RPMI8226 (cell line): ENCODE measurements around the gene VPS54.
"Not testable (repeated sequence)": the region's sequence is repeated elsewhere in the genome, so short reads cannot be mapped to it uniquely, and the experiment has no call there.

Source experiments
- DNase-seq: peaks from one replicate; pipeline ENCODE4 v3.0.0-alpha.2; 2015

The VPS54 gene

GRCh38 chr2:63866009-63866709 is 153.1 kb downstream of the VPS54 start:
- no peak for DNase-seq

GRCh38 chr2:63865159-63865799 is 153.9 kb downstream of the VPS54 start:
- DNase-seq, result no peak

- DNase-seq, result no peak
Observed at GRCh38 chr2:63863707-63864106, 155.5 kb downstream of the VPS54 start.

- no peak for DNase-seq
Observed at GRCh38 chr2:63862806-63863205, 156.4 kb downstream of the VPS54 start.

- peak; percentile 46 for DNase-seq
Observed at GRCh38 chr2:63861220-63861822, 157.9 kb downstream of the VPS54 start.

GRCh38 chr2:63858291-63858690 is 160.9 kb downstream of the VPS54 start:
- no peak for DNase-seq

GRCh38 chr2:63856303-63856603 is 163.0 kb downstream of the VPS54 start:
- no peak for DNase-seq

- no peak for DNase-seq
Observed at GRCh38 chr2:63855418-63856302, 163.6 kb downstream of the VPS54 start.

- no peak for DNase-seq
Observed at GRCh38 chr2:63853527-63854310, 165.5 kb downstream of the VPS54 start.

GRCh38 chr2:63851691-63852311 is 167.4 kb downstream of the VPS54 start:
- no peak for DNase-seq

- no peak for DNase-seq
Observed at GRCh38 chr2:63850649-63851048, 168.6 kb downstream of the VPS54 start.

- no peak for DNase-seq
Observed at GRCh38 chr2:63850204-63850571, 169.0 kb downstream of the VPS54 start.

GRCh38 chr2:63849381-63850203 is 169.6 kb downstream of the VPS54 start:
- no peak for DNase-seq

GRCh38 chr2:63847571-63847970 is 171.7 kb downstream of the VPS54 start:
- not testable (repeated sequence) for DNase-seq

GRCh38 chr2:63846487-63846886 is 172.7 kb downstream of the VPS54 start:
- DNase-seq, result no peak

GRCh38 chr2:63845866-63846265 is 173.4 kb downstream of the VPS54 start:
- DNase-seq, result no peak

GRCh38 chr2:63844616-63845015 is 174.6 kb downstream of the VPS54 start:
- DNase-seq, result no peak

- no peak for DNase-seq
Observed at GRCh38 chr2:63843791-63844190, 175.4 kb downstream of the VPS54 start.

- DNase-seq, result no peak
Observed at GRCh38 chr2:63843093-63843492, 176.1 kb downstream of the VPS54 start.

- peak; percentile 22 for DNase-seq
Observed at GRCh38 chr2:63842149-63843061, 176.8 kb downstream of the VPS54 start.
